Skin of body (tissue), 2 donors: ENCODE data around the gene MBOAT7. TPM values are rescaled to one million over a fixed set of nuclear protein-coding genes. Genes with fewer than 3 reads are reported as not detected.
"Not testable (repeated sequence)": the region's sequence is repeated elsewhere in the genome, so short reads cannot be mapped to it uniquely, and the experiment has no call there.

Source experiments
- DNase-seq: peaks from one replicate; lab custom pipeline; 2025; lab: John Stamatoyannopoulos, UW
- total RNA-seq: library from RNA; depleted of rRNA; stranded (reverse); fragments of >200 nt; gene quantifications from one replicate; pipeline ENCODE4 v1.2.3, GENCODE V29; 2014

The MBOAT7 gene
- 18.8 TPM for total RNA-seq

- DNase-seq: no peak
Observed at GRCh38 chr19:54189145-54189734, at the start of gene MBOAT7. Gene MBOAT7, minus strand, starts transcription at chr19:54189580. Its CDS starts 1,072 bp downstream, at chr19:54188508.

DNA sequence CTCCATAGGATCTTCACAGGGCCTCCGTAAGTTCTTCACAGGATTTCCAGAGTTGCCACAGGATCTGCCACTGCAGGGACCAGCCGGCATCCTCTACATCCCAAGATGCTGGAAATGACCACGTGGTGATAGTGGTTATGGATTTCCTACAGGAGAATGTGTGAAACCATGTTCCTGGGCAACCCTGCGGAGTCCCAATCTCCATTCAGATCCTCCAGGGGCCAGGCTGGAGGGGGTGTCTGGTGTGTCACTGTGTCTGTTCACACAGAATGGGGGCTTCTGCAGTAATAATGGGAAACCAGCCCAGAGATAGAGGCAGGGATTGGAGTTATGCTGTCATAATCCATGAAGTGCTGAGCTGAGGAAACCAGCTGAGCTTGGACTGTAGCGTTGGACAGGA lies 44.6 kb upstream of the MBOAT7 start:
- DNase-seq: no peak

GRCh38 chr19:54231077-54231931 lies 41.9 kb upstream of the MBOAT7 start:
- DNase-seq: peak; percentile 24

DNA sequence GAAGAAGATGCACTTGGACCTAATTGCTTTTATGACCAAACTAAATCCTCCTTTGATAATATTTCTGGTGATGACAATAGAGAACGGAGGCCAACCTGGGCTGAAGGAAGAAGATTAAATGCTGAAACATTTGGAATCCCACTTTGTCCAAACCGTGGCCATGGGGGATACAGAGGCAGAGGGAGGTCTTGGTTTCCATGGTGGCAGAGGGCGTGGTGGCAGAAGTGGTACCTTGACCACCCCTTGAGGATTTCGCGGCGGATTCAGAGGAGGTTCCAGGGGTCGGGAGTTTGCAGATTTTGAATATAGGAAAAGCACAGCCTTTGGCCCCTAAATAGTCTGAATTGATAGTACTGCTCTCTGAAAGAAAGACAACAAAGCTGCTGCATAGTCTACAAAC lies 40.7 kb upstream of the MBOAT7 start:
- DNase-seq: no peak

DNA sequence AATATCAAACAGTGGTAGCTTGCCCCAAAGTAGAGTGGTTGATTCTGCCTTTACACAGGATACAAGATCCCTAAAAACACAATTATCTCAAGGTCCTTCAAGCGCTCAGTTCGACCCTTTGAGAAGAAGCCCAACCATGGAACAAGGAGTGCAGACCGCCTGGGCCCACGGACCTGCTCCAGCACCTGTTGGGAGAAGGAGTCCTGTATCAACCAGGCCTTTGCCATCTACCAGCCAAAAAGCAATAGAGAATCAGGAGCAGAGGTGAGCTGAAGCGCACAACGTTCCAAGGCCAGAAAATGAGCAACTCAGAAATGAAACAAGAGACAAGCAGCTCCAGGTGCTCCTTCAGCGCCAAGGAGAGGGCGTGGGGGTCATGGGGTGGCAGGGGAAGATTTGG lies 39.8 kb upstream of the MBOAT7 start:
- DNase-seq: no peak

DNA sequence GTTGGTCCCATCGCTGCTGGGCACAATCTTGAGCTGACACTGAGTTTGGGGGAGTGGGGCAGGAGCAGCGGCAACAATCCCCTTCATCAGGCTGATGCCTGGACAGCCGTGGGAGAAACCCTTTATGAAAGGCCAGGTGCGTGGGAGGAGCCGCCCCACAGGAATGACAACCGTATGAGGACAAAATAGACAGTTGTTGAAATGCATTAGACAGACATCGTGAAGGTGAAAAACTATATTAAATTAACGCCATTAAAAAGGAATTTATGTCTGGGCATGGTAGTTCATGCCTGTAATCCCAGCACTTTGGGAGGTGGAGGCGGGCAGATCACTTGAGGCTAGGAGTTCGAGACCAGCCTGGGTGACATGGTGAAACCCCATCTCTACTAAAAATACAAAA lies 35.2 kb upstream of the MBOAT7 start:
- DNase-seq: not testable (repeated sequence)

DNA sequence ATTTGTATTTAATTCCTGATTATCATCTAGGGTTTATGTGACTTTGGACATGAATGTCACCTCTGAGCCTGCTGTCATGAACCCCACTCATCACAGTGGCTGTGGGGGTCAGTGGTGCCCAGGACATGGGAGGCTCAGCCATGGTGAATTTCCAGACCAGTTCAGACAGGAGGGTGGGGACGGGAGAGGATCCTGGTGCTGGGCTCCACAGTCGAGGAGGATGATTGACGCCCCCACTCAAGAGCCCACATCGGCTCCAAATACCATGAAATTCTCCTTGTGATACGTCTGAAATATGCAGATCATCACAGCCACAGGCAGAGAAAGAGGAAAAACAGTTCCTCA lies 34.5 kb upstream of the MBOAT7 start:
- not testable (repeated sequence) for DNase-seq

DNA sequence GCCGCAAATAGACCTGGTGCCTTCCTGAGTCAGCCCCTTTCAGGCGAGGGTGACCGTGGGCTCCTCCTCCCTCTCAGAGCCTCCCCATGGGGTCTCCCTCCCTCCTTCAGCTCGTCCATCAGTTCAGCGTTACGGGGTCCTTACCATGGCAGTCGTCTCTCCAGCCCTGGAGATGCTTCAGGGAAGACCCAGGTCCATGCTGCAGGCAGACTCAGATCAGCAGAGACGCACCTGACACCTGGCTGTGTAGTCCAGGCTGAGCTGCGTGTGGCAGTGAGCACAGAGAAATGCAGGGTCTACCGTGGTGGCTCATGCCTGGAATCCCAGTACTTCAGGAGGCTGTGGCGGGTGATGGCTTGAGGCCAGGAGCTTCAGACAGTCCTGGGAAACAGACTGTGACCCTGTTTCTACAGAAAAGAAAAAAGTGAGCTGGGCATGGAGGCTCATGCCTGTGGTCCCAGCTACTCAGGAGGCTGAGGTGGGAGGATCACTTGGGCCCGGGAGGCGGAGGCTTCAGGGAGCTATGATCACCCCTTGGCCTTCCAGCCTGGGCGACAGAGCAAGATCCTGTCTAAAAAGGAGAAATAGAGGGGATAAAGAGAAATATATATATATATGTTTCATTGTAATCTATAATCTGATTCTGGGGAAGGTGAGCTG lies 34.0 kb upstream of the MBOAT7 start:
- DNase-seq: not testable (repeated sequence)

DNA sequence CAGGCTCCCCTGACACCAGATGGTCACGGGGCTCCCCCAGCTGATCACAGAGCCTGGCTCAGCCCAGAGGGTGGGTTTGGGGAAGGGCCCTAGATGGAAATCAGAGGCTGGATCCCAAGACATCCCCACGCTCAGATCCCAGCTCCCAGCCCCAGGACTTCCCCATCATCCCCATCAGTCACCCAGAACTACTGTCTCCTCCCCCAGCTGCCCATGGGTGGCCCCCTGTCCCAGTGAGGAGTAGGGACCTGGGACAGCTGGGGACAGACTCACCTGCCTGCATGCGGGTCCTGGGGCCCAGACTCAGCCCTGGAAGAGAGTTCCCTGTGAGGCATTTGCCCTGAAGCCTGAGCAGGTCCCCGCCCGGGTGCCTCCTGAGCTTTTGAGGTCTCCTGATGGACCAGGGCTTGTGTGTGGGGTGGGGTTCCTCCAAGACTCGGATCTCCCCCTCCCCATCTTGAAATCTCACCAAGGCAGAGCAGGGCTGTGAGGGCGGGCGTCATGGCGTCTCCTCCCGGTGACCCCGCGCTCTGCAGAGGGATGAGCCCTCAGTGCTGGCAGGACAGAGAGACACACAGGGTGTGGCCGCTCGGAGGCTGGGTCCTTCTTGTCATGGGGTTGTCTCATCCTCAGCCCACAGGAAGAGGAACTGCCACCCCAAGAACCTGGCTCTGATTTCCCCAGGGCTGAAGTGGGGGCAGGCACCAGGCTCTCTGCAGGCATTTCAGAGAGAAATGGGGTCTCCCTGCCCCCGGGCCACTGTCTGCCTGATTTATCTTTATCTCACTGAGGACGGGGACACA lies 33.3 kb upstream of the MBOAT7 start, which contains the start of gene LILRB3:
TSS of gene LILRB3 (minus strand) at position 534 of the 803 bp plus-strand sequence. CDS start at position 503, 31 bp downstream.
- not testable (repeated sequence) for DNase-seq

DNA sequence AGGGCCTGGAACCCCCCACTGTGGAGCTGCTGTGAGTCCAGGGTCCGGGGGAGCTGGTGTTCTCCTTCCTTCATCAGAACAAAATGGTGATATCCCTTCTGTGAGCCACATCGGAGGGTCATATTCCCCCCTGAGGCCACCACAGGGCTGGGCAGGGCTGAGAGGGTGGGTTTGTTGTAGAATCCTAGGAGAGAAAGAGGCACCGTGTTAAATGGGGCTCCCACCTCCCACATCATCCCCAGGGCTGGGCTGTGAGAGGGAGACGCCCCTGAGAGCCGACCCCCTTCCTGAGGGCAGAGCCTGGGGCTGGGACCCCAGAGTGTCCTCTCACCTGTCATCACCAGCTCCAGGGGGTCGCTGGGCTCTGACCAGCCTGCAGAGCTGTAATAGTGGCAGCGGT lies 32.6 kb upstream of the MBOAT7 start:
- not testable (repeated sequence) for DNase-seq

DNA sequence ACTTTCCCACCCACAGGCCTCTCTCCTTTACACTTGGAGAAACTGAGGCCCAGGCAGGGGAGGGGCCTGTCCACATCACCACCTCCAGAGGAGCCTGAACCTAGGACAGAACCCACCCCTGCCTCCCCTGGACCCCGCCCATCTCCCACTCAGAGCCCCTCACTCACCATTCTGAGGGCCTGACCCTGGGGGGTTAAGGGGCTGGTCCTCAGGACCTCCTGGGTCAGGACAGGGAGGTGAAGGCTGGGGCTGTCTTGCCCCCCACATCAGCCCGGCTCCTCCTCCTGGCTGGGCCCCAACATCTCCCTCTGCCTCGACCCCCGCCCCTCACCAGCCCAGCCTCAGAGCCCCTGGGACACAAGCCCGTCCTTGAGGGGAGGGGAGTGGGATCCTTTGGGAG lies 30.3 kb upstream of the MBOAT7 start:
- DNase-seq: not testable (repeated sequence)

DNA sequence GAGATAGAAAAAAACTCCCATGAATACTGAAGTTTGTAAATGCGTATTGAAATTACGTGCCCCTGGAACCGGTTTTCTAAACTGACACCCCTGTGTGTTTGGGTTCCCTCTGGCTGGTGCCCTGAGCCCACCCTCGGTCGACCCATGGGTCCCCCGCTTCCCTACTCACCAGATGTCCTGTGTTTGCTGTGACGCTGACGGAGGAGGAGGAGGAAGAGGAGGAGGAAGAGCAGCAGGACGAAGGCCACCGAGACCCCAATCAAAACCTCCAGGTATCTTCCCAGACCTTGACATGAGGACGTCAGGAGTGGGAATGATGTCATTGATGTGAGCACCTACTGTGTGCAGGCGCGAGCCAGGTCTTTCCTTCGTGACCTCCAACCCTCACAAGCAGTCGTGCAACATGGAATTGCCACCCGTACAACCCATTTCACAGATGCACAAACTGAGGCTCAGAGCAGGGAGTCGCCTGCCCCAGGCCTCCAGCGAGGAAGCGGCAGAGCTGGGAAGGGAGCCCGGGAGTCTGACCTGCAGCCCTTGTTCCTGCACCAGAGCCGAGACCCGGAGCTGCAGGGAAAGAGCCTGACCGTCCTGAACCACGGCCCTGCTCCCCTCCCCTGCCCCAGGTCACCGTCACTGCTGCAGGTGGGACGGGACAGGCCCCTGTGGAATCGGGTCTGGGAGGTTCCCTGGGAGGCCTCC lies 29.7 kb upstream of the MBOAT7 start:
- DNase-seq: no peak

DNA sequence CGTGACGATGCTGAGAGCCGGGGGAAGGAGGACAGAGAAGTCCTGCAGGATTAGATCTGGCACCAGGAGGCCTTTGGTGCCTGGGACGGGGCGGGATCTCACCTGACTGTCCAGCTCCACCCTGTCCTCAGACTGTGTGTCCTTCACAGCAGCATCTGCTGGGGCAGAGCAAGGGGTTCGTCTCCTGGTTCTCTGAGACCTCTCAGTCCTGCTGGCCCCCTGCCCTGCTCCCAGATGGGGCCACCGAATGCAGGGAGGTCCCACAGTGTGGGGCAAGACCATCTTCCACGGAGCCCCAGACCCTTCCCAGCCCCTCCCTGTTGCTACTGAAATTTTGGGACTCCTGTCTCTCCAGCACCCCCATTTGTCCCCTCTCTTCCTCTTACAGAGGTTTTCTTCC lies 28.9 kb upstream of the MBOAT7 start:
- no peak for DNase-seq

- DNase-seq: not testable (repeated sequence)
Observed at GRCh38 chr19:54217517-54218247, 28.3 kb upstream of the MBOAT7 start.

DNA sequence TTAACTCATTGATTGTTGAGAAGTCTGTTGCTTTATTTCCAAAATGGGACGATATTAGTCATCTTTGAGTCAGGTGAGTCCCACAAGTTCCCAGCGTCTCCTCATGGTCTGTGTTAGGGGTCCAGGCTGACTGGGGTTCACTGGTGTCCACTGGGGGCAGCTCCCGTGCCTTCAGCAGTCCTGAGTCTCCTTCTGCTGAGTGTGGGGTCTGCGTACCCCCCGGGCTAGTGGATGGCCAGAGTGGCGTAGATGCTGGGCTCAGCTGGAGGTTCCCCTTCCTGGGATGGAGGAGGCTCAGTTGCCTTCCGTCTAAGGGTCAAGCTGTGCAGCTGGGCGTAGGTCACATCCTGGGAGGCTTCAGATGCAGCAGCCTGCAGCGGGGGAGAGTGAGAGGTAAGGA lies 27.5 kb upstream of the MBOAT7 start:
- DNase-seq: no peak

- not testable (repeated sequence) for DNase-seq
Observed at GRCh38 chr19:54214734-54215133, 25.4 kb upstream of the MBOAT7 start.

DNA sequence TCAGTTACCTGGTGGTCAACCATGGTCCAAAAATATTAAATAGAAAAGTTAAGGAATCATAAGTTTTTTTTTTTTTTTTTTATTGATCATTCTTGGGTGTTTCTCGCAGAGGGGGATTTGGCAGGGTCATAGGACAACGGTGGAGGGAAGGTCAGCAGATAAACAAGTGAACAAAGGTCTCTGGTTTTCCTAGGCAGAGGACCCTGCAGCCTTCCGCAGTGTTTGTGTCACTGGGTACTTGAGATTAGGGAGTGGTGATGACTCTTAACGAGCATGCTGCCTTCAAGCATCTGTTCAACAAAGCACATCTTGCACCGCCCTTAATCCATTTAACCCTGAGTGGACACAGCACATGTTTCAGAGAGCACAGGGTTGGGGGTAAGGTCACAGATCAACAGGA lies 24.8 kb upstream of the MBOAT7 start:
- not testable (repeated sequence) for DNase-seq

DNA sequence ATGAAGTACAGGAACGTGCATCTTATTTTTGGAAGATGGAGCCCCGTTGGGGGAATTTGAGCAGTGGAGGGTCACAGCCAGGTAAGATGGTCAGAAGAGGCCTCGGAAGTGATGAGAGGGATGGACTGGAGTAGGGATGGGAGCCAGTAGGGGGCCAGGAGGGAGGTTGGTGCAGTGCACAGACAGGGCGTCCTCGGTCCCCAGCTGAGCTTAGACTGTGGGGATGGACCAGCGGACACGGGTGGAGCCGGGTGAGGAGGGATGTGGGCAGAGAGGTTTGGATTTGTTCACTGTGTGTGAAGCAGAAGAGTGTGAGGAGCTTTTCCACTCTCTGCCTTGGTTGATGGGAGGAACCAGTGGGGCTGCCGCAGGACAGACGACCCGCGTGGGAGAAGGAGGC lies 21.9 kb upstream of the MBOAT7 start:
- DNase-seq: no peak

- DNase-seq: peak; percentile 20
Observed at GRCh38 chr19:54209811-54210494, 20.6 kb upstream of the MBOAT7 start.
